Measurements from ENCODE around the gene KIT.

- no peak for TF ChIP-seq GATA2 (IDR thresholded peaks at IDR 0.05; ENCODE audit: low read depth, low read length)
- TF ChIP-seq GATA3 (IDR thresholded peaks at IDR 0.05; ENCODE audit: low read depth, low read length) = no peak
These were observed 85.8 kb downstream of the KIT start for GRCh38 chr4:54743562-54743961.
